Prostate gland (tissue), 2 donors: ENCODE data around the gene MECP2. TPM values are rescaled to one million over a fixed set of nuclear protein-coding genes. Genes with fewer than 3 reads are reported as not detected.

Experiments used
- DNase-seq: peaks from one replicate; pipeline ENCODE4 v3.0.0-alpha.2; 2019; ENCODE audit warnings: low spot score
- H3K27ac ChIP-seq, 2 donors: fragments of 200-600 bp; sonication (generic); 2 replicates each; pipeline ENCODE4 v1.5.1; 2017 to 2019
- H3K27me3 ChIP-seq: fragments of 200-600 bp; sonication (generic); replicated peaks from 2 replicates; pipeline ENCODE4 v1.5.1; 2019; ENCODE audit not compliant: insufficient read depth
- H3K36me3 ChIP-seq, 2 donors: fragments of 200-600 bp; sonication (generic); 1 replicate in 1 of 2; 2 replicates in 1 of 2; pipeline versions ENCODE4 v1.5.1 to v1.8.1; 2017 to 2019
- H3K4me1 ChIP-seq: fragments of 200-600 bp; sonication (generic); replicated peaks from 2 replicates; pipeline ENCODE4 v1.5.1; 2019
- H3K4me3 ChIP-seq, 2 donors: fragments of 200-600 bp; sonication (generic); 2 replicates each; pipeline ENCODE4 v1.5.1; 2017 to 2019
- H3K9me3 ChIP-seq: fragments of 200-600 bp; sonication (generic); 2 replicates; pipeline ENCODE4 v1.5.1; 2017
- POLR2A ChIP-seq: fragments of 450-650 bp; IDR thresholded peaks from one replicate; pipeline ENCODE4 v1.6.1; 2016; ENCODE audit warnings: antibody characterized with exemption, mild to moderate bottlenecking
- POLR2AphosphoS5 ChIP-seq: sonication (generic); formaldehyde crosslinking; IDR thresholded peaks from one replicate; pipeline ENCODE4 v1.6.1; 2017; ENCODE audit warnings: antibody characterized with exemption
- WGBS: methylation state at CpG from one replicate; pipeline ENCODE4 v1.1.5; 2018; 5-methylcytosine and 5-hydroxymethylcytosine counted together
- intact Hi-C: fragments of 100-400 bp; cut with DNase I; formaldehyde crosslinking; loops from one replicate; pipeline ENCODE4 v1.14.2; 2022
- total RNA-seq, 2 donors: library from RNA; depleted of rRNA; stranded (reverse); fragments of >200 nt; gene quantifications; one replicate each; pipeline ENCODE4 v1.1.0, GENCODE V29; 2016
- TF ChIP-seq, protein P1 (sequence below), 4 experiments: fragments of 200-600 bp in 2 of 4; fragments of 450-650 bp in 2 of 4; sonication (generic) in 2 of 4; IDR thresholded peaks; 1 replicate in 3 of 4; 2 replicates in 1 of 4; pipeline ENCODE4 v1.5.1; 2016 to 2019; ENCODE audit warnings: antibody characterized with exemption in 4 of 4, mild to moderate bottlenecking in 2 of 4, moderate library complexity in 2 of 4

Gene MECP2
- total RNA-seq, 2 donors from 2014 or later, result 54.4 to 85.2 TPM

GRCh38 chrX:154051201-154051810, 46.2 kb downstream of the MECP2 start:
- Histone ChIP-seq H3K27me3 (no peaks in the 10 kb centered on the region), H3K4me3 (no peak overlapping the region), H3K4me1 (no peaks in the 10 kb centered on the region), H3K36me3 (no peaks in the 10 kb centered on the region), H3K9me3 (no peaks in the 10 kb centered on the region), H3K27ac (peak overlapping the region; percentile 54 to 74)
- 31% methylated on average over 8 of the region's 8 CpGs for WGBS
- no peak for TF ChIP-seq POLR2AphosphoS5
- no peak for TF ChIP-seq POLR2A
- TF ChIP-seq, protein P1, sequence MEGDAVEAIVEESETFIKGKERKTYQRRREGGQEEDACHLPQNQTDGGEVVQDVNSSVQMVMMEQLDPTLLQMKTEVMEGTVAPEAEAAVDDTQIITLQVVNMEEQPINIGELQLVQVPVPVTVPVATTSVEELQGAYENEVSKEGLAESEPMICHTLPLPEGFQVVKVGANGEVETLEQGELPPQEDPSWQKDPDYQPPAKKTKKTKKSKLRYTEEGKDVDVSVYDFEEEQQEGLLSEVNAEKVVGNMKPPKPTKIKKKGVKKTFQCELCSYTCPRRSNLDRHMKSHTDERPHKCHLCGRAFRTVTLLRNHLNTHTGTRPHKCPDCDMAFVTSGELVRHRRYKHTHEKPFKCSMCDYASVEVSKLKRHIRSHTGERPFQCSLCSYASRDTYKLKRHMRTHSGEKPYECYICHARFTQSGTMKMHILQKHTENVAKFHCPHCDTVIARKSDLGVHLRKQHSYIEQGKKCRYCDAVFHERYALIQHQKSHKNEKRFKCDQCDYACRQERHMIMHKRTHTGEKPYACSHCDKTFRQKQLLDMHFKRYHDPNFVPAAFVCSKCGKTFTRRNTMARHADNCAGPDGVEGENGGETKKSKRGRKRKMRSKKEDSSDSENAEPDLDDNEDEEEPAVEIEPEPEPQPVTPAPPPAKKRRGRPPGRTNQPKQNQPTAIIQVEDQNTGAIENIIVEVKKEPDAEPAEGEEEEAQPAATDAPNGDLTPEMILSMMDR (IDR thresholded peaks at IDR 0.05), result peak; percentile 23 to 66 (median 56)
- peak; percentile 74 for DNase-seq
- intact Hi-C loops, result loop anchor here (2.0 kb wide), 1 partner anchor 39 kb away; no protein-coding TSS in a partner anchor

DNA sequence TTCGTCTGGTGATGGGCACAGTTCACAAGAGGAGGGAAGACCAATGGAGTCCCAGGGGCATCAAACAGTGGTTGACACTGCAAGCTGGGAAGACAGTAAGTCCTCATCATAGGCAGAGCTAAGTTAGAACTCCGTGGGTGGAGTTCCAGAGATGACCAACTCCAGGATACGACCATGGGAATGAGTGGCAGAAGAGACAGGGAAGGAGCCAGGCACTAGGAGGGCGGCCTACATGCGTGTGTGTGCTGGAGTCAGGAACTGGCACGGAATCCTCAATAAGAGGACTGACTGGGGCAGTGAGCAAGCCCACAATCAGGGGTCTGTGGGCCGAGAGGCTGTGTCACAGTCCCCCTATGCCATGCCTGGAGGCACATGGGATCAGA, 47.4 kb downstream of the MECP2 start:
- Histone ChIP-seq H3K9me3 (no peaks in the 10 kb centered on the region), H3K4me1 (no peaks in the 10 kb centered on the region), H3K4me3 (no peak overlapping the region), H3K36me3 (no peaks in the 10 kb centered on the region), H3K27ac (peak overlapping the region; percentile 54 to 74), H3K27me3 (no peaks in the 10 kb centered on the region)
- TF ChIP-seq, protein P1 (IDR thresholded peaks at IDR 0.05), result no peak
- TF ChIP-seq POLR2AphosphoS5, result no peak
- no peak for TF ChIP-seq POLR2A
- intact Hi-C loops, result loop anchor here (2.0 kb wide), 1 partner anchor 37 kb away; no protein-coding TSS in a partner anchor
- no peak for DNase-seq
- WGBS, result 42% methylated on average over 7 of the region's 7 CpGs

DNA sequence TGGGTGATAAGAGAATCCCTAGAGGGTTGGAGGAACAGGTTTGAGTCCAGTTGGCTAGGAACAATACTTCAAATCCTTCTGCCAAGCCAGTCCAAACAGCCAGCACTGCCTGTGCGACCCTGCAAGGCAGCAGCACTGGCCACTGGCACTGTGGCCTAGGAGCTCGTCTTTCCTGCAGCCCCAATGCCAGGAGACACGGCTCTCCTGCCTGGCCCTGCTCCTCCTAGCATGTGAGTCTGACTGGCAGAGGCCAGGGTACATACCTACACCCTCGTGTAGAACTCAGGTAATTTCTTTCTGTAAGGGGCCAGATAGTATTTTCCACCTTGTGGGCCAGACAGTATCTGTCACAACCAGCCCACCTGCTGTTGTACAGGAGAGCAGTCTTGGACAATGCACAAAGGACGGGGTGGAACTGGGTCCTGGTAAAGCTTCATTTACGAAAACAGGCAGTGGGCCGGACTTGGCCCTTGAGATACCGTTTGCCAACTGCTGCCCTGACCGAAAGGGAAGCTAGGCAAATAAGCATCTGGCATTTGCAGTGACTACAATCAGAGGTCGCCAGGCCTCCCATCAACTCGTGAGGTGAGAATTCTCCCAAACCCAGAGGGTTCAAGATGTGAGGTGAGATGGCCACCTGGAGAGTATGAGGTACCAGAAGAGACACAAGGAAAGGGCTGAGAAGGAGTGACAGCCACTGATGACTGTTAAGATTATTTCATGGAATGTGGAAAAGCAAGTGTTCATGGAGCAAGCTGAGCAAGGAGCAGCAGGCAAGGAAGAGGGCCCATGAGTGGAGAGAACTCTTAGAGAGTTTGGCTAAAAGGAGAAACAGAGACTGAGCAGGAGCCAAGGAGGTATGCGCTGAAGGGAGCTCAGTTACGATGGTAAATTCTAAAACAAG, 48.1 kb downstream of the MECP2 start:
- Histone ChIP-seq H3K27me3 (no peaks in the 10 kb centered on the region), H3K9me3 (no peaks in the 10 kb centered on the region), H3K36me3 (no peaks in the 10 kb centered on the region), H3K4me1 (no peaks in the 10 kb centered on the region), H3K4me3 (no peak overlapping the region), H3K27ac (peak overlapping the region; percentile 54 to 74)
- intact Hi-C loops, result loop anchor here (2.0 kb wide), 1 partner anchor 37 kb away; no protein-coding TSS in a partner anchor
- TF ChIP-seq POLR2AphosphoS5 (no peak), POLR2A (no peak)
- TF ChIP-seq, protein P1 (IDR thresholded peaks at IDR 0.05), result no peak
- 22% methylated on average over 13 of the region's 13 CpGs for WGBS
- DNase-seq, result peak; percentile 10

DNA sequence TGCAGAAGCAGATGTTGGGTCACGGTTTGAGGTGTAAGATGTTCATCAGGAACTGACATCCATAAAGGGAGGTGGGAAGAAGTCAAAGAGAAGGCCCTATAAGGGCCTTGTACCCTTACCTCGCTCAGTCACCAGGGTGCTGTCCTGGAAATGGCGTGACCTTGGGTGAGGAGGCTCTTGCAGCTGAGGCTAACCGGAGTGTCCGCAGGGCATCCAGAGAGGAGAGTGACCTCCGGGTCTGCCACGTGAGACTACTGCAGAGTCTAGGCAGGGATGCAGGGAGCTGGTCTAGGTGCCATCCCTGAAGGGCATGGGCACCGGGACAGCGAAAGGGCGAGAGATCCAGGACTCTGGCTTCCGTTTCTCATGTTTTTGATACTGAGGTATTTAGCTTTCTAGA, 49.1 kb downstream of the MECP2 start:
- no peaks in the 10 kb centered on the region for H3K27me3 ChIP-seq
- TF ChIP-seq, protein P1 (IDR thresholded peaks at IDR 0.05), result no peak
- TF ChIP-seq POLR2AphosphoS5 (no peak), POLR2A (no peak)
- no peak overlapping the region for H3K4me3 ChIP-seq
- no peaks in the 10 kb centered on the region for H3K4me1 ChIP-seq
- intact Hi-C loops, result no loop called here
- peak overlapping the region in 1 of 2 donors; percentile 74 for H3K27ac ChIP-seq
- H3K36me3 ChIP-seq, result no peaks in the 10 kb centered on the region
- no peak for DNase-seq
- no peaks in the 10 kb centered on the region for H3K9me3 ChIP-seq
- 78% methylated on average over 11 of the region's 11 CpGs for WGBS
